ENCODE data around the gene PCDH15.

- TF ChIP-seq CTCF (IDR thresholded peaks at IDR 0.05): no peak
- TF ChIP-seq POLR2A (IDR thresholded peaks at IDR 0.05): no peak
Observed at GRCh38 chr10:54081950-54082349, 719.1 kb downstream of the PCDH15 start.
